Measurements from ENCODE around the gene LASP1.

The LASP1 gene

GRCh38 chr17:38870259-38871165, 654 bp downstream of the LASP1 start:
- peak; percentile 49 for DNase-seq

- DNase-seq: no peak
Measured at GRCh38 chr17:38871247-38872015, 1.6 kb downstream of the LASP1 start.

- no peak for DNase-seq
Measured at GRCh38 chr17:38872027-38872511, 2.2 kb downstream of the LASP1 start.

- no peak for DNase-seq
Measured at GRCh38 chr17:38872671-38873385, 3.0 kb downstream of the LASP1 start.

GRCh38 chr17:38873640-38874380, 4.0 kb downstream of the LASP1 start:
- no peak for DNase-seq

- no peak for DNase-seq
Measured at GRCh38 chr17:38874505-38875400, 4.9 kb downstream of the LASP1 start.

- no peak for DNase-seq
Measured at GRCh38 chr17:38875477-38876075, 5.7 kb downstream of the LASP1 start.

GRCh38 chr17:38877130-38877851, 7.4 kb downstream of the LASP1 start:
- DNase-seq: no peak

- no peak for DNase-seq
Measured at GRCh38 chr17:38879878-38880665, 10.2 kb downstream of the LASP1 start.

GRCh38 chr17:38881600-38882191, 11.8 kb downstream of the LASP1 start:
- DNase-seq: no peak

GRCh38 chr17:38882870-38883269, 13.0 kb downstream of the LASP1 start:
- no peak for DNase-seq

- no peak for DNase-seq
Measured at GRCh38 chr17:38883592-38884526, 14.0 kb downstream of the LASP1 start.

GRCh38 chr17:38885044-38885727, 15.3 kb downstream of the LASP1 start:
- no peak for DNase-seq

- DNase-seq: no peak
Measured at GRCh38 chr17:38885728-38886642, 16.1 kb downstream of the LASP1 start.

GRCh38 chr17:38886643-38887010, 16.8 kb downstream of the LASP1 start:
- DNase-seq: no peak

- DNase-seq: no peak
Measured at GRCh38 chr17:38888842-38889241, 19.0 kb downstream of the LASP1 start.
